HG02884 (cell line): ENCODE data around the gene HSDL1.

ENCODE experiments used
- ATAC-seq: cut with Tn5 transposase; IDR thresholded peaks from one replicate; pipeline ENCODE4 v1.9.1; 2021; ENCODE audit warnings: mild to moderate bottlenecking, moderate library complexity; ENCODE audit not compliant: unreplicated experiment

HSDL1 gene

DNA sequence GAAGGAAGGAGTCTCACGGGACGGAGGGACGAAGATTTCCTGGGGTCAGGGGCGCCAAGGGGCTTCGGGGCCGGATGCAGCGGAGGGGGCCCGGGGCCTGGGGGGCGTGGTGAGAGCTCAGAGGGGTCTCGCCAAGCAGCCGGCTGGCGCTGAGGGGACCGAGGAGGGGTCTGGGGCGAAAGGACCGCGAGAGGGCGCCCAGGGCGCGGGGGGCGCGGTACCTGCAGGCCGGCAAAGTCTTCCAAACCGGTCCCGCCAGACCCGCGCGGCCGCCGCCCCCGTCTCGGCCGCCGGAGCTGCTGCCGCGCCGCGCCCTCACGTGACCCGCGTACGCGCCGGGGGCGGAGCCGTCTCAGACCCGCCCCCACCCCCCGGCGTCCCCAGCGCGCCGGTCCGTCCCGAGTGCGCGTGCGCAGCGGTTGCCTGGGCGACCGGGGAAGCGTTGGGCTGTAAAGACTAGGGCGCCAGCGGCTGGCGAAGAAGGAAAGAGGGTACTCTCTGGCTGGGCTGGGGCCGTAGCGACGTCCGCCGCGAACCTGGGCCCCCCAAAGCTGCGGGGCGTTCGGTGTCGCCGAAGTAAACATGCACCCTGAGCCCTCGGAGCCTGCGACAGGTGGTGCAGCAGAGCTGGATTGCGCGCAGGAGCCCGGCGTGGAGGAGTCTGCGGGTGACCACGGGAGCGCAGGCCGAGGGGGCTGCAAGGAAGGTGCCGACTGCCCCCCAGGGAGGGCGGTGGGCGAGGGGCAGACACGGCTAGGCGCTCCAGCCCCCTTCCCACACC lies at the start of gene HSDL1, which contains the start of gene DNAAF1:
Gene HSDL1 (minus strand): TSS at position 319 of the 781 bp plus-strand sequence. CDS start 13,856 bp downstream, outside the sequence.
Gene DNAAF1 (plus strand): TSS at position 450 of the 781 bp plus-strand sequence. CDS start 133 bp downstream, at position 583.
- peak; percentile 76 for ATAC-seq

GRCh38 chr16:84194018-84194417 lies 49.0 kb upstream of the HSDL1 start:
- no peak for ATAC-seq

DNA sequence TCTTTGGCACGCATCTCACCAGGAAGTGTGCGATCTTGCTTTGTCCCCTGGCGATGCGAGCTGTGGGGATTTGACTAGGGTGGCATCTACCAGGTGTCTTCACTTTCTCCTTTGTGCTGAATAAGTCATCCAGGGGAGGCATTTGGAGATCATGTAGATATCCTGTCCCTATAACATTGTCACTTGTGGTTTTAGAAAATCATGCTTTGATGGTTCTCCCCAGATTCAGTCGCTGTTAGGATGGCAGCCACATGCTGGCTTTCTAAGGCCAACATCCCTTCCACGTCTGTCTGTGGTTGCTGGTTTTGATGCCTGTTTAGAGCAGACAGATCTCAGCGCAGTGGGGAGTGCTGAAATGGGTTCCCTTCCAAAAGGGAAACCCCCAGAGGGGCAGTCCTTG lies 48.5 kb upstream of the HSDL1 start:
- no peak for ATAC-seq

DNA sequence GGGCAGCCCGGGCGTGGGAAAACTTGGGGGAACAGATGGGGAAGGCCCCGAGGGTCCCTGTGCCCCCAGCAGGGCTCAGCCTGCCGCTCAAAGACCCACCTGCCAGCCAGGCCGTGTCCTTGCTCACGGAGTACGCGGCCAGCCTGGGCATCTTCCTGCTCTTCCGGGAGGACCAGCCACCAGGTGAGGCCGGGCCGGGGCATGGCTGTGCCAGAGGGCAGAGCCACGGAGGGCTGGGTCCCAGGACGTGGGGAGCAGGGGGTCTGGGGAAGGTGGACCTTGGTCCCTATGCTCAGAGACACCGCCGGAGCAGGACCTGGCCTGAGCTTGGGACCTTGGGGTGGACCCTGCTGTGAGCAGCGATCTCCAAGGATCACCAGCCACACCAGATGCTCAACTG lies 46.5 kb upstream of the HSDL1 start:
- no peak for ATAC-seq

GRCh38 chr16:84190731-84191388 lies 45.9 kb upstream of the HSDL1 start, which contains the start of gene ADAD2:
Gene ADAD2 (plus strand): TSS chr16:84191157. CDS start chr16:84191231, 74 bp downstream.
- ATAC-seq, result no peak

- ATAC-seq, result peak; percentile 91
Measured at GRCh38 chr16:84186685-84187437, 41.9 kb upstream of the HSDL1 start, which contains the start of gene TAF1C. Gene TAF1C (minus strand): TSS chr16:84187057. CDS start chr16:84184988, 2,069 bp downstream.

DNA sequence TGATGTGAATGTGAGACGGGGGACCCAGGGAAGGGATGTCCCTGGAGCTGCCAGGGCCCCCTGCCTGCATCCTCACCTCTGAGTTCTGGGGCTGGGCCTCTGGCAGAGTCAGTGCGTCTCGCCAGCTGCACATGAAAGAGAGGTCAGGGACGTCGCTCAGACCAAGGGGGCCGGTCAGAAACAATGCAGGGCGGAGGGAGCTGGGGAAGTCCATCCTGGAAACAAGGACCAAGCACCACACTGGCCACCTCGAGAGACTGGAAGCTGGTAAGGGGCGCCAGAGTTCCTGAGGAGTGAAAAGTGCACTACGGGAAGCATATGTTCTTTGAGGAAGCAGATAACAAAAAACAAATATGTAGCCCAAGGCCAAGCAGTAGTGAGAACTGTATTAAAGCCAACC lies 39.8 kb upstream of the HSDL1 start:
- ATAC-seq, result no peak

GRCh38 chr16:84183911-84184591 lies 39.1 kb upstream of the HSDL1 start:
- ATAC-seq, result no peak

DNA sequence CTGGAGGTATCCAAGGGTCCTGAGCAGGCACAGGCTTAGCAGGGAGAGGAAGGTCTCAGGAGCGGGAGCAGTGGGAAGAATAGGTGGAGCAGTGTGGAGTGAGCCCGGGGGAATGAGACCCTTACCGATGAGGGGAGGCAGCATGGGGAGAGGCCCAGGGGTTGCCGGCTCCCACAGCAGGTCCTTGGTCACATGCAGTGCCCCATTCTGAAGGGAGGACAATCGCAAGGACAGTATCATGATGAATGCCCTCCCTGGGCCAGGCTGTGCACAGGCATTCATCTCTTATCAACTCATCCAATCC lies 38.5 kb upstream of the HSDL1 start:
- ATAC-seq, result no peak

DNA sequence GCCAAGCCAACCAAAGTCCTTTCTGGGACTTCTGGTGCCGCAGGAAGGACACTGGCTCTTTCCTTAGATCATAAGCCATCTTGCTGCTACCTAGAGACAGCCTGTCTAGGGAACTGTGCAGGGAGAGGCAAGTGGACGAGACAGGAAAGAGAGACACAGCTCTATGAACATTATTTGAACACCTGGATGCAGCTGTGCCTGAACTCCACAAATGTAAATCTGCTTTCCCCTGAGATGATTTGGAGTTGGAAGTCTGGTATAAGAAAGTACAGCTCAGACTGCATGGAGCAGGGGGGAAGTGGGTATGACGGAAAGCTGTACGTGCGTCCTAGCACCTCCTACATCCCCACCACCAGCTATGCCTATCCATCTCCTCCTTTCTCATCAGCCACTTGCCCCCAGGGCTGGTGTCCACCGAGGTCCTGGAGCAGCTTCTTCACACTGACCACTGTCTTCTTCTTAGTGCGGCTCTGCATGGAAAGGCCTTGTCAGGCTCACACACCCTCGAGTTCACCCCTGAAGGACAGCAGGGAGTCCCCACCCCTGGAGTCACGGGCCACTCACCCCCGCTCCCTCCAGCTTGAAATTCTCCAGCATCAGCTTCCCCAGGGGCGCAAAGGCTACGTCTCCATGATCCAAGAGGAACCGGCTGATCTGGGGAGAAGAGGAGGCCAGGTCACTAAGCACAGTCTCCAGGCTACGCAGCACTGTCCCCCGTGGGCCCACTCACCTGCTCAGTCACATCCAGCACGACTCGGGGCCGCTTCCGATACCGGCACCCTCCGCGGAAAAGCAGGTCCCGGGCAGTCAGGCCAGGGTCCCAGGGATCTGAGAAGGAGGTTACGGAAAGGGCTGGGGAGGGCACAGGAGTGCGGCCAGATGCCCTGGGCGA lies 37.9 kb upstream of the HSDL1 start:
- no peak for ATAC-seq

GRCh38 chr16:84182104-84182503 lies 37.1 kb upstream of the HSDL1 start:
- no peak for ATAC-seq

GRCh38 chr16:84181144-84181915 lies 36.4 kb upstream of the HSDL1 start:
- ATAC-seq, result no peak

GRCh38 chr16:84180519-84181140 lies 35.7 kb upstream of the HSDL1 start:
- no peak for ATAC-seq

GRCh38 chr16:84179612-84180320 lies 34.8 kb upstream of the HSDL1 start:
- no peak for ATAC-seq

GRCh38 chr16:84178892-84179611 lies 34.1 kb upstream of the HSDL1 start:
- ATAC-seq, result no peak

DNA sequence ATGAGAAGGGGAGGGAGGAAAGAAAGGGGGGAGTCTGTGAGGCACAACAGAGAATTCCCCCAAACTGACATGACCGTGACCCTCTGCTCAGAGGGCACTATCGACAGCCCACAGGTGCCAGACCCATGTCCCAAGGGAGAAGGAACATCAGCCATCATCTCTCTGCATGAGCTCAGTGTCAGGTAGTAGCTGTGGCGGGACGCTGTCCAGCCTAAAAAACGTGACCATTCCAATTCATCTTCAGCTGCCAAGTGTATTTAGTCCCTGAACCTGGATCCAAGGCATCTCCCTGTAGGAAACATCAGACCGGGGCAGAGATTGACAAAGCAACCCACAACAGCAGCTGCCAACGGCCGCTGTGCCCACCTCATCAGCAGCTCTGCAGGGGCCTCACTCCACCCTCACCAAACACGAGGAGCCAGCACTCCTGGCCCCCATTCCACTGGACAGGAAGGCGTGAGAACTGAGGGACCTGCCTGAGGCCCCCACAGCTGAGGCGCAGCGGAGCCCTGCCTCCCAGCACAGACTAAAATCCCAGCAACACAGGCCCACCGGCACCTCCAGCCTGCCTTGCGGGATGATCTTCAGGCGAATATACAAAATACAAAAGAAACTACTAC lies 33.3 kb upstream of the HSDL1 start:
- no peak for ATAC-seq

DNA sequence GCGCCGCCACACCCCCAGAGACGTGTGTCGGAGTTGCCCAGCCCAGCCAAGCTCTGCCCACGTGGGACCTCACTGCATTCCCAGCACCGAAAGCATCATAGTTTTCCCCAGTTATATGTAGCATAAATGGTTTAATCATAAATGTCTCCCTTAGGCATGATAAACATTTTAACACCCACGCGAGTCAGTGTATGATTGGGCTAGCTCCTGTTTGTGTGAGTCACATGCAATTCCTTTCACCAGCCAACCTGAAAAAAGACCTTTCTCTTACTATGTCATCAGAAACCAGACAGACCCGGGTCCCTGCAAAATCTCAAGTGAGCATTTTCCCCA lies 32.7 kb upstream of the HSDL1 start:
- no peak for ATAC-seq
